Hematopoietic multipotent progenitor cell treated with erythropoietin and hydrocortisone succinate and interleukin-3 and kit ligand, for 4 days (in vitro differentiated cells): Measurements from ENCODE around the gene DOCK2.
"Not testable (repeated sequence)": the region's sequence is repeated elsewhere in the genome, so short reads cannot be mapped to it uniquely, and the experiment has no call there.

Source experiments
- DNase-seq: peaks from one replicate; pipeline ENCODE4 v3.0.0-alpha.2; 2015

DOCK2 gene

DNA sequence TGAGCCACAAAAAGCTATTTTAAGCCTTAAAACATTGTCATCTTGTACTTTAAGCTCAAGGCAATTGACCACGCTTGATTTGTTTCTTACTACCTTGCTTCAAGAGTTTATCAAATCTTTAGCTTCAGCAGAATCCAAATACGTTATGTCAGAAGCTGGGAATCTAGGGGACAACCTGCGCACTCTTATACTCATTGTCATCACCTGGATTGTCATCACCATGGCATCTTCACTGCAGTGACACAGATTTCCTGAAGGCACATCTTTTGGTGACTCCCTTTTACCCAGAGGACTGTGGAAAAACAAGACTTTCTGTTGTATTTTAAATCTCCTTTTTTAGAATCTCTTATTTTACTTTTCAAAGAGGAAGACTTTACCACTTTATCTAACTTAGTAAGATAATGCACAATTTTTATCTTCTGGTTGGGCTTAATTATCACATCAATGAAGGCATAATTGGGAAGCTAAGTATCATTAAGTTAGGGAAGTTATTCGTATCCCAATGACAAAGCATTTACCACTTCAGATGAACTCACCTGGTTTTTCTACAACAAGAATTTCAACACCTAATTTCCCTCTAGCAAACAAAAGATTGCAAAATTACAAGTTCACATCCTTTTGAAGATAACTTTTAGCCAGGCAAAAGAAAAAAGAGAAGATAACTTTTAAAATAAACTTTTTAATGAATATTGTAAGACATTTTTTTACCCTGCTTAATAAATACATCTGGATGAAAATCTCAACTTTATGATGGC is 162.0 kb downstream of the DOCK2 start:
- no peak for DNase-seq

DNA sequence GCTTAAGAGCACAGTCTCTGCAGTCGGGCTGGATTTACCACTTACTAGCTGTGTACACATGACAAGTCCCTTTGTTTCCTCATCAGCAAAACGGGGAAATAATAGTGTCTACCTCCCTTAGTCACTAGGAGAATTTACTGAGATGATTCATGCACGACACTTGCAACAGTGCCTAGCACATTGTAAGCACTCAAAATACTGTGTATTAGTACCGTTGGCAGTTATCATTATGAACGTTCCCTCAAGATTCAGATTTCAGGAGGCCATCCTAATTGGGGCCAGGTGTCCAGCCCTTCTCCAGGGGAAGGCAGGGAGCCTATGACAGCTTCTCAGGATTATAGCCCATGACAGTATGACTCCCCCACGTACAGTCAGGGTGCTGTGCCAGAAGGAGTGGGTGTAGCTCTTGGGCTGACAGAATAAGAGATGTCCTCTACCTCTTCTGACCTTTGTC is 164.3 kb downstream of the DOCK2 start:
- peak; percentile 32 for DNase-seq

DNA sequence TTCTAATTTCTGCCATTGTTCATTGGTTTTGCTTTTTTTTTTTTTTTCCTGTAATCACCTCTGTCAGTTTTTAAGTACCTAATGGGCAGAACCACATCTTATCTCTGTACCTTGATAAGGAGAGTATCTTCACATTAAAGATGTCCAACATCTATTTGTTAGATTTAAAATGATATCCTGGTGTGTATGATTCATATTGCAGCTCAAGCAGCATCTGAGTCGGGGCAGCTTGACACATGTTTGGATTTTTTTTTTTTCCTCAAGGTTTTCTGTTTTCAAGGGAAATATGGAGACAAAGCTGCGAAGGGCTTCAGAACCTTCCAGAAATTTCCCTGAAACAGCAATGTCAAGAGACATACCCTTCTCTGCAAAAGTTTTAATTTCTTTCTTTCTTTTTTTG is 164.7 kb downstream of the DOCK2 start:
- no peak for DNase-seq

DNA sequence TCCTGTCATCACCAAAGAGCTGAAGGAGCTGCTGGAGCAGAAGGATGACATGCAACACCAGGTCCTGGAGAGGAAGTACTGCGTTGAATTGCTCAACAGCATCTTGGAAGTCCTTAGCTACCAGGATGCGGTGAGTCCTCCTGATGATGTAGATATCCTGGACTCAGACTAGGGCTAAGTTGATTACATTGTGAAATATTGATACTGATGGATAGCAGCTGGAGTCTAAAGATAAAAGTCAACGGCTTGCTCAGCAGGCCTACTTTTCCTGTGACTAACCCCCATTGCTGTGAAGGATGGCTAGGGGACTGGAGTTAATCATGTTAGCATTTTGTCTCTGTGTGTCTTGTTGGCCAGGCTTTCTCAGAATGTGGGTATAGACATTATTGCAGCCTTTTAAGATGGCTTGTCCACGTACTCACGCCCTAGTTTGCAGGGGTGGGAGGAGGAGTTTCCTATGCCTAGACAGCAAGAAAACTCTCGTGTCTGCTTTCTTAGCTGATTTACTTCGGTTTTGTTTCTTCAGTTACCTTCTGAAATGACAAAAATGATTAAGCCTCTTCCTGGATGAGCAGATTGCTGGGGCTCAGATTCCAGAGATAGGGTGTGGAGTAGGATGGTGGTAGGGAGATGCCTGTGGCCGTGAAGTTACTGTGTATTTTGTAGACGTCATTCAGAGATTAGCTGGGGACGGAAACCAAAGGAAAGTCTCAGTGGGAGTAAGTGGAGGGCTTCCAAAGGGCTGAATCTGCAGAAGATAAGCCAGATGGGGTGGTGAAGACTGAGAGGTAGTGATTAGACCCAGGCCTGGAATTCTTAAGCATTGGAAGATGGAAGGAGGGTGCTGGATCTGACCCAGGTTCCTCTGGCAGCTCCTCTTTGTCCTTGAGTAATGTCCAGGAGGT is 166.3 kb downstream of the DOCK2 start:
- DNase-seq, result peak; percentile 90

DNA sequence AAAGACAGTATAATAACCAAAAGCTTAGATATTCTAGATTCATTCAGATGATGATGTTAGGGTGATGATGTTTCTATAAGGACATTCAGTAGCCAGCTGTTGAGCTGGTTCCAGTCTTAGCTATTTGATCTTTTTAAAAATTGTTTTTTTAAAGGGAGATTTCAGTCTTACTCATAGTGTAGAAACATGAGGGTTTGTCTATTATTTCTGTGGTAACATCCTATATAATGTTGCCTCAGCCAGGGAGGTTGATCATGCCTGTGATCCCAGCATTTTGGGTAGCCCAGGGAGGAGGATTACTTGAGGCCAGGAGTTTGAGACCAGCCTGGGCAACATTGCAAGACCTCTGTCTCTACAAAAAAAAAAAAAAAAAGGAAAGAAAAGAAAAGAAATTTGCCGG is 167.8 kb downstream of the DOCK2 start:
- DNase-seq, result no peak

DNA sequence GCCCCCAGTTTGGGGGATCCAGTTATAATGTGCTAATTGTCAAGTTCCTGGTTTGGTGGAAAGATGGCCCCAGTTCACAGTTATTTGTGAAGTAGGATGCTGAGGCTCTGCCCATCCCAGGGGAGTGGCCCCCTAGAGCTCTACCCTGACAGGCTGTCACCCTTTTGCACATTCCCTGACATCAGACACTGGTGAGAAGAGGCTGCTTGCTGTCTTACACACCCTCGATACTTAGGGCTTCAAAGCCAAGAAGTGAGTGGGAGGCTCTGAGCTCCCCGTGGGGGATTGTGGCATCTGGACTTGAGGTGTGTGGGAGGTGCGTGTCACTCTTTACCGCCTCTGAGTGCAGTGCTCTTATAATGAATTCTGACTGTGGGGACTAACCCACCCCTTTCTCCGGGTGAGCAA is 168.5 kb downstream of the DOCK2 start:
- DNase-seq, result no peak

DNA sequence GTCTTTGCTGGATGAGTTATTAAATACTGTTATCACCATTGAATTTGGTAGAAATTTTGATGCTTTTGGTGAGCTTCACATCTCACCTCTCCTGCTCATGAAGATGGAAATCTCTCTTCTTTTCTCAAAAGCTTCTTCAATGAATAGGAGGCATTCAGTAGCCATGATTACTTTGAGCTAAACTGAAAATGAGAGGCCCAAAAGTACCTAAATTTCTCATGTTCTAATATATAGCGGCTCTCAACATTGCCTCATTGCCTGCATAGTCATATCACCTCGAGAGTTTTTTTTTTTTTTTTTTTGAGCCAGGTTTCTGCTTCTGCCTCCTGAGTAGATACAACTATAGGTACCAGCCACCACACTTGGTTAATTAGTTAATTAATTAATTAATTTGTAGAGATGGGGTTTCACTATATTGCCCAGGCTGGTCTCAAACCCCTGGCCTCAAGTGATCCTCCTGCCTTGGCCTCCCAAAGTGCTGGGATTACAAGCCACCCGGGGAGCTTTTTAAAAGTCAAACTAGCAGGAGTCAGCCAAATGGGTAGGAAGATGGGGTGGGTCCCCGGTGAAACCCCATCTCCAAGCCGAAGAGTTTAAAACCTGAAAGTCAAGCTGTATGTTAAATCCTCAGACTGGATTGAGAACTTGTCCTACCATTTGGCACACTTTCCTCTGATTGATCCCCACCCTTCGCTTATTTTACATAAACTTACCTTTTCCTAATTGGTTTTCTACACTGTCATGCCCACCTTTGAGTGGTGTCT is 169.0 kb downstream of the DOCK2 start:
- DNase-seq, result no peak

DNA sequence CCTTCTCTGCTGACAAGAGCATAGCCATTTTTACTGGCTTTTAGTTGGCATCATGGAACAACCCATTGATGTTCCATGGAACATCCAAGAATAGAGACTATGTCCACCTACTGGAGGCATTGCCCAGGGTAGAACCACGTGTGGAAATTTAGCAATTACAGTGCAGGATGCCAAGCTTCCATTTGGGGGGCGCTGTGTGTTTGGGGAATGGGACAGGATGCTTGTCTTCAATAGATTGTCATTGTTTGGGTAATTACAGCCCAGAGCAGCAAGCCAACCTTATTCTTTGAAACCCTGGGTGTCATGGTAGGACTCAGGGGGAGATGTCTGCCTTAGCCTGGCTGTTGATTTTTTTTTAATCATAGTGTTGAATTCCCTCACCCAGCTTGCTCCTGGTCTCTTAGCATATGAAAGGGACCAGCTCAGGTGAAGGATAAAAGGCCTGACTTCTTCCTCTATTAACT is 171.1 kb downstream of the DOCK2 start:
- no peak for DNase-seq

DNA sequence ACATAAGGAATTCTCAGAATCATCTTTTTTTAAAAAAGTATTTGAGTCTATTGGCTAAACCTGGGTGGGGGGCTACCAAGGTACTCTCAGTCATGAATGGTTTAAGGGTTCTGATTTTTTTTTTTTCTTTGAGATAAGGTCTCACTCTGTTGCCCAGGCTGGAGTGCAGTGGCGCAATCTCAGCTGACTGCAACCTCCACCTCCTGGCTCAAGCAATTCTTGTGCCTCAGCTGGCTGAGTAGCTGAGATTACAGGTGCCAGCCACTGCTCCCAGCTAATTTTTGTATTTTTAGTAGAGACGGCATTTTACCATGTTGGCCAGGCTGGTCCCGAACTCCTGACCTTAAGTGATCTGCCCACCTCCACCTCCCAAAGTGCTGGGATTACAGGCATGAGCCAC is 171.8 kb downstream of the DOCK2 start:
- DNase-seq, result not testable (repeated sequence)

DNA sequence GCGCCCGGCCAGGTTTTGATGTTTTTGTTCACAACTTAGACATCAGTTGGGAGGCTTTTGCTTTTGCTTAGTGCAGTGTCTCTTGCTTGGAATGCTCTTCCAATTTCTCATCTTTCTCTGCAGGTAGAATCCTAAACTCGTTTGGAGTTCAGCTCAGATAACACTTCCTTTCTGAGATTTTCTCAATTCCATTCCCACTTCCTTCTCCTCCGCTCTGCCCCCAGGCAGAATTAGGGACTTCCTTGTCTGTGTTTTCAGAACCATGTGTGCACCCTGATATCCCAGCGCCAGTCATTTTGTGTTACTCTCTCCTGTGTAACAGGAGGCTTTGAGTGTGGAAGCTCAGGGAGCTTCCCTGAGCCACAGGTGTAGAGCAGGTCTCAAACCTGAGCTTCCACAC is 172.2 kb downstream of the DOCK2 start:
- DNase-seq, result no peak

DNA sequence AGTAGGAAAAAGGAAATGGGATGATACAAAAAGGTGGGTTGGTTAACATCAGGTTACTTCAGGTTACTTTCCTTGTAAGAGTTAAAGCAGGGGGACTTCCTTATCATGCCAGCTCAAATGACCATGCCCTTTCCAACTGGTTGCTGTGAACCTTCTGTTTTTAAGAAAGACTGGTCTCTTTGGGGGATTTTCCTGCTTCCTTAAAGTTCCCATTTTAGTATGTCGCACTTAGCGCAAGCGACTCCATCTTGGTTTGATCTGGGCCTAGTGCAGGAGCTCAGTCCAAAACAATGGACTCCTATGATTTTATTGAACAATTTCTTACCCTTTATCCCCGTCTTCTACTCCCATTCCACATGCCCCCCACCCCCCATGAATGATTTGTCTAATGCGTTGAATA is 173.4 kb downstream of the DOCK2 start:
- no peak for DNase-seq

DNA sequence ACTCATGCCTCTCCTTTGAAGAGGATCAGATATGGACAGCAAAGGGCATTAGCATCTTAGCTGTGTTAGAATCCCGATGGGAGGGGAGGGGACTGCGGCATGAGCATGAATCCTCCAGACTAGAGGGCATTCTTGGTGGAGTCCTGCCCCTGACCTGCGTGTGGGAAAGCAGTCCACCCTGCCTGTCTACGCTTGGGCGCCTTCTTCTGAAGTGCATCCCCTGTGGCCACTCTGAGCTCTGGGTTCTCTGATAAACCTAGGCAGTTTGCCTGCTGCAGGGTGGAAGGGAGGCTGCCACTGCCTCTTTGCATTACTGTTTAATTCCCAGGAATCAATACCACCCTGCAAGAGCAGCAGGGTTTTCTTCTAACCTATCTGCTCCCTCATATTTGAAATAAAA is 173.9 kb downstream of the DOCK2 start:
- DNase-seq, result no peak

DNA sequence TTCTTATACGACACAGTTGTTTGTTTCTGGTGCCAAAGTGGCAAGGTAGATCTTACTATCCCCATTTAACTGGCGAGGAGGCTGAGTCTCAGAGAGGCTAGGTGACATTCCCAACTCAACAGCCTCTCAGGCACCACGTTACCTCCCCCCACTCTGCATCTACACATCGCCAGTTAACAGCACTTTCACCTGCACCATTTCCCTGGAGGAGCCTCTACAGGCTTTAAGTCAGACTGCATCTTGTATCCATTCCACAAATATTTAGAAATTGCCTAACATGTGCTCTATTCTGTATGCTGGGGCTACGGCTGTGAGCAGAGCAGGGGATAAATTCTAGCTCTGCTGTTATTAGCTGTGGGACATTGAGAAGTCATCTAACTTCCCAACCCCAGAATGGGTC is 174.6 kb downstream of the DOCK2 start:
- no peak for DNase-seq

DNA sequence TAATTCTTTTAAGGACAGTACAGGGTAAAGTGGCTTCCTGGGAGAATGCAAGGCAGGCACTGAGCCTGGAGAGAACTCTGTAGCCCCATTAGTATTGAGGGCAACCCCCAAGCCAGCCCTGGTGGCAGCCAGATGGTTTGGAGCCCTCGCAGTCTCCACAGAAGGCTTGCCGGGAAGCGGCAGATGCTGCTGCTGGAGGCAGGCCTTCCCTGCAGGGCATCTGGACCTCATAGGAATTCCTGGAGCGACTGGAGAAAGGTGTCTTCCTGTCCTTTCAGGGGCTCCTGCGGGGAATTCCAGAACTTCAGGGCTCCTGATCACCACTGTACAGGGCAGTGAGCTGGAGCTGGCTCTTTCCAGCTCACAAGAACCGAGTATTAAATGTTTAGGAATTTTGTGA is 175.7 kb downstream of the DOCK2 start:
- no peak for DNase-seq

DNA sequence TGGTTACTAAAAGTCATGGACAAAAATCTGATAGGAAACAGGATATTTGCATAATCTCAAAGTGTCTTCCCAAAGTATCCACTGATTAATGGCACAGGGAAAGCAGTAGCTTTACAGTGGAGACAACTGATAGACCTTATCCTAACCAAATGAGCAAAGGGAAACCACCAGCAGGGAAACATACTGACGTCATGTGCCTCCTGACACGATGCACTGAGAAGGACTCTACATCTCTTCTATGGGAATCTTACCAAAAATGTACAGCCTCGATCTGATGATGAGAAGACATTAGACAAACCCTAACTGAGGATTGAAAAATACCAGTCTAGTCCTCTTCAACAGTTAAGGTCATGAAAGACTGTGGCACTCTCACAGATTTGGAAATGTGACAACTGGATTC is 177.0 kb downstream of the DOCK2 start:
- DNase-seq, result no peak

DNA sequence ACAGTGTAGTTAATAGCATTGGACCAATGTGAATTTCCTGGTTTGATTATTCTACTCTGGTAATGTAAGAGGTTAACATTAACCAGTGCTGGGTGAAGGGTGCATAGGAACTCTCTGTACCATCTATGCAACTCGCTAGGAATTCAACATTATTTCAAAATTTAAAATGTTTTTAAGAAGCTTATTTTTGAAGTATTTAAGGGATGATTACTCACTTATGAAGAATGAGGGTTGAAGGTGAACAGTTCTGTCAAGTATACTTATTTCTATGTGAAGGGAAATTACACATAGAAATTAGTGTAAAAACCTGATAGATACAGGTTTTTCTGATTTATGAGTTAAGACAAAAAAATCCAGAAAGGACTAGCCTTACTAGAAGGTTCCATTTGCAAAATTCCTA is 177.4 kb downstream of the DOCK2 start:
- DNase-seq, result no peak

DNA sequence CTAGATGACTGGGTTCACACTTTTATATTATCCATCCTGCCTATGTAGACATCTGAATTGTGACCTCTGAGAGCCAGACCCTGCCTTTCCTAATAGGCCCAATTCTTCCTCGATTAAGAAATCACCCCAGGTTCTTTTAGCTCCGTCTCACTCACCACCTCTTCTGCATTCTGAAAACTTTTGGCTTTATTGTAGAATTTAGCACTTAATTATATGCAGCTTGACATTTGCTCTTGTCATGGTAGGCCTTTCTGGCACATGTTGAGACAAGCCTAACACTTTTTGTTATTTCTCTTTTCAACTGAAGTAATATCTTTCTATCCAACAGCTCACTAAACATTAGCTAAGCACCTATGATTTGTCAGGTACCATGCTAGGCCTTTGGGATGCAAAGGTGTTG is 180.0 kb downstream of the DOCK2 start:
- DNase-seq, result no peak

DNA sequence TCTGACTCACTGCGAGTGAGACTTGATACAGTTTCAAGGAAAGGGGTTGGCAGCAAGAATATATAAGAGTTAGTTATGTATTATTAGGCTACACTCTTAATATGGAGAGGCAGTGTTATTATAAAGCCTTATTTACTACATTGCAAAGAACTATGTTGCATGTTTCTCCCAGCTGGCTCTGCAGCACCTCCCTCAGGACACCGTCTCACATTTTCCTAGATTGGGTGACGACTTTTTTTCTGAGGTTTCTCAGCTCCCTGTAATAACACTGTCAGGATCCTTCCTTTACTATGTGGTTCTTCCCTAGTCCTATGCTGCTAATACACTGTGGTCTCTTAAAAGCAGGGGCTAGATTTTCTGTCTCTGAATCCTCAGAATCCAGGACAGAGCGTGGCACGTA is 189.5 kb downstream of the DOCK2 start:
- peak; percentile 37 for DNase-seq

DNA sequence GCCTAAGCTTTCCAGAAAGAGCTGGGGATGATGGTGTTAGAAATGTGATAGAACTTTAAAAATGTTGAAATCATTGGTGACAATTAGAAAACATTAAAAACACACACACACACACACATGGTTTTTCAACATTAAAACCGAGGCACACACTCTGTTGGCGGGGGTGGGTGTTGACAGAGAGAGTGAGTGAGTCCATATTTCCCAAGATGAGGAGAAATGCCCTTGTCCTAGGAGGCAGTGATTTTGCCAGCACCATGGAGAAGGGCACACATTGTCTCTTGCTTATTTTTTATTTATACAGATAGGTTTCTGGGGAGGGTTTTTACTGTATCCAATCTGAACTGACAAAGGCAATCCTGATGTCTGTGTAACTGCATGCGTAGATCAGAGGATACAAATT is 190.7 kb downstream of the DOCK2 start:
- no peak for DNase-seq

DNA sequence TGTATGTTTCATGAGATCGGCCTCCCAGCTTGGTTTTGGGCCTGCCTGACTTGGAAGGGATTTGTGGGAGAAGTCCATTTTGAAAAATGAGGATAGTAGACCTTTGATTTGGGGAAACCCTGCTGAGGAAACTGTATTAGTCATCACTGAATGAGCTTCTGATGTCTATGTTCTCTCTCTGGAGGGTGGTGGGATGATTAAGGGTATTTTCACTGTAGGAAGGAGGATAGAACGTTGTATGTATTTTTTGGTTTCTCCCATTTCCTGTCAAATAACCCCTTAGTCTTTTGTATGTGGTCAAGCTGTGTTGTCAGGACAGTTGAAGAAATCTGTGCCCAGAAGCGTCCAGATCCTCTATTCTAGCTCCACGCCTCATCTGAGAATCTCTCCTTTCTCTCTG is 191.3 kb downstream of the DOCK2 start:
- DNase-seq, result no peak

DNA sequence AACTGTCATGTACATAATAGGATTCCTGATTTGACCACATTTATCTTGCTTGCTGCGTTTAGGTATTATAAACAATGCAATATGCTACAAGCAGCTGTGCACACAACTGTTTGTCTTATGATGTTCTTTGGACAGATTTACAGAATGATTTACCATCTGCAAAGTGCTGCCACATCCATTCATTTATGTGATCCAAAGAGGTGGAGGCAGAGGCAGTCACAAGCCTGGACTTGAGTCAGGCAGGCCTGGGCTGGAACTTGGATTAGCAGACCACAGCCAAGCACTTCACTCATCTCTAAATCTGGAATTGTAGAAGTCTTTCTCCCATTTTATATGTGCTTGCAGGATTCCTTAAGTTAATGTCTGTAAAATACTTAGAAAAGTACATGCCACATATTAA is 194.3 kb downstream of the DOCK2 start:
- DNase-seq, result no peak

DNA sequence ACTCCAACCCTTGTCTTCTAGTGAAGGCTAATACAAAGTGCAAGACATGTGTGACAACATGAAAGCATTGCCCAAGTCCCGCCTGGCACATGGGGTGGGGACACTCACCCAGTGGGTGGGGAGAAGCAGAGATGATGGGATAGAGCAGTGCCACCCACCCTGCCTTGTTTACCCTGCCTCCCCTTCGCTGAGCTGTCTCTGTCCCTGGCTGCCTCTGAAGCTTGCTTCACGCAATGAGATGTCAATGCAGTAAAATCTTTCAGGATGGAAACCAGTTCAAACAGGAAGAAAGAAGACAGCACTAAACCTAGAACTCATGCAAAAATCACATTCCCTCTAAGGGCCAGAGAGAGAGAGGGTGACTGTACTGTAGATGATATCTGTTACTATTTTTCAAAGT is 195.2 kb downstream of the DOCK2 start:
- DNase-seq, result no peak

DNA sequence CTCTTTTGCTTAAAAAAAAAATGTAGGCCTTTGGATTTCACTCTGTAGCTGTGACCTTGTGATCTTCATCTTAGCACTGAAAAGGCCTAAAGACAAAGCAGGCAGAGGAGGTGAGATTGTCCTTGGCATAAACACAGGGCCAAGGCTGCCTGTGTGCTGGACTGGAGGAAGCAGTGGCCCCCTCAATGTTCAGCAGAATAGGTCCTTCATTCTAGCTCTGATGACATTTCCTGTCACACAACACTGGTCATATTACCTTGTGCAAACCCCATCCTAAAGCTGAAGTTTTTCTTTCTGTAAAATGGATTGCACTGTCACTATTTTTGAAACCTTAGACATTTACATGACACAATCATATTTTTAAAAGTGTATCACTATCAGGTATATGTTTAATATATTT is 195.8 kb downstream of the DOCK2 start:
- DNase-seq, result no peak
